K562 (cell line): Measurements from ENCODE around the gene SPEF1. TPM values are rescaled to one million over a fixed set of nuclear protein-coding genes. Genes with fewer than 3 reads are reported as not detected.

Experiments
- ETV6 ChIP-seq, 3 experiments: fragments of 150-350 bp in 1 of 3; sonication (generic) in 1 of 3; formaldehyde crosslinking in 1 of 3; IDR thresholded peaks; 2 replicates each; pipeline versions ENCODE4 v1.6.1 to v1.8.0; 2014 to 2022; ENCODE audit warnings: borderline replicate concordance in 2 of 3, low read depth in 2 of 3, antibody characterized with exemption in 1 of 3, low read length in 1 of 3, mild to moderate bottlenecking in 1 of 3, missing genetic modification reagents in 1 of 3
- RBM34 ChIP-seq: fragments of 200-400 bp; formaldehyde crosslinking; IDR thresholded peaks from 2 replicates; pipeline ENCODE4 v1.6.1; 2018; ENCODE audit warnings: low read length, borderline replicate concordance; ENCODE audit not compliant: insufficient read depth
- SAFB ChIP-seq: fragments of 200-400 bp; formaldehyde crosslinking; IDR thresholded peaks from 2 replicates; pipeline ENCODE4 v1.6.1; 2017; ENCODE audit warnings: low read depth, low read length, borderline replicate concordance
- SAFB2 ChIP-seq: fragments of 200-400 bp; formaldehyde crosslinking; IDR thresholded peaks from 2 replicates; pipeline ENCODE4 v1.6.1; 2018; ENCODE audit warnings: borderline replicate concordance, low read length, low read depth, moderate library complexity; ENCODE audit not compliant: severe bottlenecking
- ZBTB49 ChIP-seq: sonication (generic); formaldehyde crosslinking; IDR thresholded peaks from 2 replicates; pipeline ENCODE4 v1.8.0; 2022; ENCODE audit warnings: missing genetic modification reagents, mild to moderate bottlenecking, borderline replicate concordance
- ZNF436 ChIP-seq: fragments of 250-450, 450-650 bp; sonication (Bioruptor Pico); formaldehyde crosslinking; IDR thresholded peaks from 2 replicates; pipeline ENCODE4 v1.7.0; 2020; ENCODE audit warnings: mild to moderate bottlenecking
- polyA plus RNA-seq, 8 experiments: library from polyadenylated mRNA; depleted of rRNA in 4 of 8; stranded (reverse) in 5 of 8; unstranded in 3 of 8; fragments of >200 nt; fragmentation: Nextera tagmentation in 2 of 8; fragmentation: Illumina TruSeq in 1 of 8; extraction: Ambion mirVana in 2 of 8; extraction: Trizol in 1 of 8; gene quantifications; 2 replicates each; pipeline versions ENCODE4 v1.2.1 to v1.2.3, GENCODE V29; 2011 to 2014; ENCODE audit warnings: inconsistent platforms in 1 of 8, missing spikeins in 1 of 8
- total RNA-seq, 7 experiments: library from RNA; depleted of rRNA in 6 of 7; stranded (reverse); fragments of >200 nt in 6 of 7; fragmentation: Illumina TruSeq in 2 of 7; extraction: Trizol in 2 of 7; gene quantifications; 2 replicates each; pipeline versions ENCODE4 v1.2.1 to v1.2.3, GENCODE V29; 2011 to 2021; ENCODE audit warnings: low replicate concordance in 1 of 7
- TF ChIP-seq, protein P1 (sequence below), 2 experiments: fragments of 450-650 bp in 1 of 2; sonication (generic) in 1 of 2; formaldehyde crosslinking in 1 of 2; IDR thresholded peaks; 2 replicates each; pipeline versions ENCODE4 v1.7.1 to v1.9.0; 2016 to 2022; ENCODE audit warnings: inconsistent platforms in 1 of 2, mild to moderate bottlenecking in 1 of 2, missing genetic modification reagents in 1 of 2

The SPEF1 gene
- total and polyA plus RNA-seq, 9 of the 15 experiments (the other 6 are each of a cell fraction or from before 2014, with no cell fraction given): not detected

DNA sequence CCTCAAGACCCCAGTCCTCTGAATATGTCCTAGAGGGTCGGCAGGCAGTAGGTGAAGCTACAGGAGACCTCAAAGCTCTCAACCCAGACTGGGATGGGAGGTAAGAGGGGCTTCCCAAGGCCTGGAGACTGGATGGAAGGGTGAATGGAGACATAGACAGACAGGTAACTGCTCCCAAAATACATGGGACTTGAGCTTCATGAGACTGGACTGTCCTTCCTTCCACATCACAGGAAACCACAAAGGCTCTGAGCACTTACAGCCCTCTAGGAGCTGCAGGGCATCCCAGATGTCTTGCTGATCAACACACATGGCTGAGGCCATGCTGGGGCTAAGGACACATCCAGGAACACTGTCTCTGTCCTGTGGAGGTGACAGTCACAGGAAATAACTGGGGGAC is 37.2 kb downstream of the SPEF1 start (continued):
- no peak for TF ChIP-seq ZBTB49
- no peak for TF ChIP-seq SAFB
- no peak for TF ChIP-seq ETV6 (IDR thresholded peaks at IDR 0.05; ENCODE audit: borderline replicate concordance in 1 of 2, low read depth in 2 of 2, low read length in 1 of 2)
- TF ChIP-seq ETV6 (CRISPR knock-in tag; IDR thresholded peaks at IDR 0.05; ENCODE audit: borderline replicate concordance): no peak
- TF ChIP-seq RBM34: no peak
- TF ChIP-seq, protein P1, sequence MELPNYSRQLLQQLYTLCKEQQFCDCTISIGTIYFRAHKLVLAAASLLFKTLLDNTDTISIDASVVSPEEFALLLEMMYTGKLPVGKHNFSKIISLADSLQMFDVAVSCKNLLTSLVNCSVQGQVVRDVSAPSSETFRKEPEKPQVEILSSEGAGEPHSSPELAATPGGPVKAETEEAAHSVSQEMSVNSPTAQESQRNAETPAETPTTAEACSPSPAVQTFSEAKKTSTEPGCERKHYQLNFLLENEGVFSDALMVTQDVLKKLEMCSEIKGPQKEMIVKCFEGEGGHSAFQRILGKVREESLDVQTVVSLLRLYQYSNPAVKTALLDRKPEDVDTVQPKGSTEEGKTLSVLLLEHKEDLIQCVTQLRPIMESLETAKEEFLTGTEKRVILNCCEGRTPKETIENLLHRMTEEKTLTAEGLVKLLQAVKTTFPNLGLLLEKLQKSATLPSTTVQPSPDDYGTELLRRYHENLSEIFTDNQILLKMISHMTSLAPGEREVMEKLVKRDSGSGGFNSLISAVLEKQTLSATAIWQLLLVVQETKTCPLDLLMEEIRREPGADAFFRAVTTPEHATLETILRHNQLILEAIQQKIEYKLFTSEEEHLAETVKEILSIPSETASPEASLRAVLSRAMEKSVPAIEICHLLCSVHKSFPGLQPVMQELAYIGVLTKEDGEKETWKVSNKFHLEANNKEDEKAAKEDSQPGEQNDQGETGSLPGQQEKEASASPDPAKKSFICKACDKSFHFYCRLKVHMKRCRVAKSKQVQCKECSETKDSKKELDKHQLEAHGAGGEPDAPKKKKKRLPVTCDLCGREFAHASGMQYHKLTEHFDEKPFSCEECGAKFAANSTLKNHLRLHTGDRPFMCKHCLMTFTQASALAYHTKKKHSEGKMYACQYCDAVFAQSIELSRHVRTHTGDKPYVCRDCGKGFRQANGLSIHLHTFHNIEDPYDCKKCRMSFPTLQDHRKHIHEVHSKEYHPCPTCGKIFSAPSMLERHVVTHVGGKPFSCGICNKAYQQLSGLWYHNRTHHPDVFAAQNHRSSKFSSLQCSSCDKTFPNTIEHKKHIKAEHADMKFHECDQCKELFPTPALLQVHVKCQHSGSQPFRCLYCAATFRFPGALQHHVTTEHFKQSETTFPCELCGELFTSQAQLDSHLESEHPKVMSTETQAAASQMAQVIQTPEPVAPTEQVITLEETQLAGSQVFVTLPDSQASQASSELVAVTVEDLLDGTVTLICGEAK (IDR thresholded peaks at IDR 0.05): no peak
- TF ChIP-seq, protein P1 (CRISPR knock-in tag; IDR thresholded peaks at IDR 0.05): no peak
- no peak for TF ChIP-seq ZNF436 (CRISPR knock-in tag)
- TF ChIP-seq SAFB2: no peak
- TF ChIP-seq, all 486 proteins: peak for 0
